Stimulated activated CD4-positive, alpha-beta T cell treated with anti-CD3 and anti-CD28 coated beads, Interleukin-15, amount 100 ng/mL, for 48 hours (primary cell): ENCODE data around the gene NOTUM.

ENCODE experiments used
- DNase-seq, 2 donors: peaks; one replicate each; pipeline ENCODE4 v3.0.0-alpha.2; 2020; ENCODE audit warnings: low read depth in 2 of 2

NOTUM gene

DNA sequence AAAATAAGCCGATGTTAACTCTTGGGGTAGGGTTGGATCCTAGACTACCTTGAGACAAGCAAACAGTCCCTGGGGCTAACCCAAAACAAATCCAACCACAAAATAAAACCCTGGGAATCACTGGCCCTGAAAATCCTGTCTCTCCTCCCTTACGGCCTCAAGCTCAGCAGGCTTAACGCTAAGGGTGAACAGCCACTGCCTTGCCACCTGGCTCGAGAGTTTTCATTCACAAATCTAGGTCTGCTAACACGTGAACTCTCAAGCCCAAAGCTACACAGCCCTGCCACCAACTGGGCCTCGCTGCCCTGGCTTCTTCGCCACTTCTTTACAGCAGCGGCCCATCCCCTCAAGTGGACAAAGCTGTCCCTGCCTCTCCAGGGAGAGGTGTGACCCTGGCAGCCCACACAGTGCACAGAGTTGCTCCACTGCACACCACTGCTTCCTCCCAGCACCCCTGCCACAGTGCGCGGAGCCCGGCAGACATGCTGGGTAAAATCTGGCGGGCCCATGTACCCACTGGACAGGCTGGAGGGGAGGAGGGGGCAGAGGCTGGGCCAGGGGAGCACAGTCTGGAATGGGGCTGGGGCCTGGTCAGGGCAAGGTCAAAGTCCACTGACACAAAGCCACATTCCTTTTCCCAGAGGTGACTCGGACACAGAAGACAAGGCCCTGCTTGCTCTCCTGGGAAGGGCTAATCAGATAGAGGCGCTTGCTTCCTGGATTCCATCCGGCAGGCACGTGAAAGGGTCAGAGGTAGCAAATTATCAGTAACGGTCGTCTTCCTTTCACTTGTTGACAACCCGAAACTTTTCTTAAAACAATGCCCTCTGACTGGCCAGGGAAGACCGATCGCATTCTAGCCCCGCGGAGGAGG, 50.8 kb downstream of the NOTUM start:
- no peak for DNase-seq

DNA sequence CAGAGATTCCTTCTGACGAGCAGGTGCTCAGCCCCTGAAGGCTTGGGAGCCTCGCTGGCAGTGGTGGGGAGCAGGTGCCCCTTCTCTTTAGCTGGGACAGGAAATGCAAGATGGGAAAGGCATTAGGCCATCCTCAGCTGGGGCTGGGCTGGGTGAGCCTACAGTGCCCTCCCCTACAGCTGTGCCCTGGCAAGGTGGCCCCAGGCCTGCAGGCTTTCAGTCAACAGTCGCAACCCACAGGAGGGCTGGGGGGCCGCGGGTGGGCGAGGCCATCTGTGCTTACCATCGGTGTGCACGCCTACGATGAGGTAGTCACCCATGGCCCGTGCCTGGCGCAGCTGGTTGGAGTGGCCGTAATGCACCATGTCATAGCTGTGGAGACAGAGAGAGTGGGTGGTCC, 51.8 kb downstream of the NOTUM start:
- DNase-seq, result no peak

DNA sequence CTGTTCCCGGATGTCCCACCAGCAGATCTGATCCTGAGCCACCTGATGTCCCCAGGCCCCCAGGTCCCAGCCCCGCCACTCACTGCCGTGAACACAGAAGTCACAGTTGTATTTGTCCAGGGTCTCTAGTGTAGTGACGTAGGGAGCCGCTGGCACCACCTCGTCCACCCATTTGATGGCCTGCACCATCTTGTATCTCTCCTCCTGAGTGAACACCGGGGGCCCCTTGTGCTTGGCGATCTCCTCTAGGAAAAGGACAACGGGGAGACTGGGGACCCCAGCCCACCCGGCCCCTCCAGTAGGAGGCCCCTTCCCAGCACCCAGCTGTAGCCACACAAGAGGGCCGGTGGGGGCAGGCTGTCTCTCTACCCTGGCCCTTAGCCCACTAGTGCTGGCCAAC, 52.2 kb downstream of the NOTUM start:
- no peak for DNase-seq

DNA sequence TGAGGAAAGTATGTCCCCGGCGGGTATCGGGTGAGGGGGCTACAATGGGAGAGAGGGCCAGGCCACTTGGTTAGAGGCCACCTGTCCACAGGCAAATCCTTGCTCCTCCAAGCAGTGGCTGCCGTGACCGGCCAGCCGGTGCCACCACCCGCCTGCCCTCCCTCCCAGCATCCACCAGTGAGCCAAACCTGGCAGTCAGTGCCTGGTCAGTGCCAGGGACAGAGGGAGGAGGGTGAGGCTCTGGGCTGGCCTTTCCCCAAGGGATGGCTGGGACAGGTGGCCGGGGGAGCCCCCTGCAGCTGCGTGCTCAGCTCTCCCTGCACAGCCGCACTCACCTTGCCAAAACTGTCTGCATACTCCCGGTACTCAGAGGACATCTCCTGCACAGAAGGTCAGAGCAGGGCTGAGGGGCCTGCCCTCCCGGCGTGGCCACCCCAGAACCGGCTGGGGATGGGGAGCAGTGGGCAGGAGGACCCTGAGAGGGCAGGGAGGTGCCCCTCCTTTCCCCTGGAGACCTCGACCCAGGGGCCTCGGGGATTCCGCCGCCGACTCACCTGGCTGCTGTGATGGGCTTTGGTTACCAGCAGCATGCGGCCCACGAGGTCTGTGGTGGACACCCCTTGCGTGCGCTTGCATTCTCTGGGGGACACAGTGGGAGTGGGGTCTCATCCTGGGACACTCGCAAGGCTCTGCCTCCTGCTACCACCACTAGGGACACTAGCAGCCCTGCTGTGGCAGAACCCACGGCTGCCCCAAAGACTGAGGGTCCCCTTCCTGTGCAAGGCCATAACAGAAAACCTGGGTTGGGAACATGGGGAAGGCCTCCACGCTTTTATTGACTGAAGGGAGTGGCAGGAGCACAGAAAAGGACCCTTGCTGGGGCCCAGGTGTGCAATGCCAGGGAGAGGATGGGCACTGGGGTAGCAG, 53.5 kb downstream of the NOTUM start:
- no peak for DNase-seq

DNA sequence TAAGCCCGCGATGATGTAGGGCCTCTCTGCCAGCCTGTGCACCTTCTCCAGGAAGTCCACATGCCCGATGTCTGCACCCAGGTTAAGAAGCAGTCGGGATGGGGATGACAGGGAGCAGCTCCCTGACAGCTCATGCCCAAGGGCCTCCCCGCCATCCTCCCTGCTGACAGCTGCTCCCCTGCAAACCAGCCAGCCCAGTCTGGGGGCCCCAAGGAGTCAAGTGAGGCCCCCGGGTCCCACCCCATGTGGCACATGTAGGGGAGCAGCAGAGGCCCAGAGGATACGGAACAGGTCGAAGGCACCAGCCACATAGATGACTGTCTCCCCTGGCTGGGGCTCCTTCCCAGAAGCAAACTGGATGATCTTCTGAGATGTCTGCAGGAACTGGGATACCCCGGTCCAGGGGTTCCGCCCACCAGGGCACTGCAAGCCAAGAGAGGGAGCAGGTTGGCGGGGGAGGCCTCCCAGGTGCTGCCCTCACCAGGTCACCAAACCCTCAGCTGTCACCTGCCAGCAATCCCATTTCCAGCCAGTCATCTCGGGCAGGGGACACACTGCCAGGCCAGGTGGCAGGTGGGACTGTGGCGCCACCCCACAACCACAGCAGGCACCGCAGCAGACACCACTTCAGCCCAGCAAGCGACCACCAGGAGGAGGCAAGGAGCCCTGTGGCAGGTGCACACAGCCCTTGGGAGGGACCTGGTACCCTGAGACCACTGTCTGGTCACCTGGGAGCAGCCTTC, 54.3 kb downstream of the NOTUM start:
- DNase-seq, result no peak

DNA sequence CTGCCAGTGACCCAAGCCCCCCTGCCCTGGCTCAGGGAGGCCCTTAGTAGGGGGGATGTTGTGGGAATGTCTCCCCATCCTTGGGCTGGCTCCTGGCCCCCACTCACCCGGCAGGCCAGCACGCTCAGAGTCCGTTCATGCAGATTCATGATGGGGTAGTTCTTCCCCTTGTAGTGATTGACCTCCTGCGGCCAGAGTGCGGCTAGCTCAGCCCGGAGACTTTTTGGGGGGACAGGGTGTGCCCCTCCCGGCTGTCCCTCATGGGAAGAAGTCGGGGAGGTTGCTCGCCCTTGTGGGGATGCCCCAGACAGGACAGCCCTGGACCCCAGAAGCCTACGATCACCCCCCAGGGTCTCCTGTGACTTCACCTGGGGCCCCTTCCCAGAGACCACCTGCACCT, 55.0 kb downstream of the NOTUM start:
- no peak for DNase-seq

DNA sequence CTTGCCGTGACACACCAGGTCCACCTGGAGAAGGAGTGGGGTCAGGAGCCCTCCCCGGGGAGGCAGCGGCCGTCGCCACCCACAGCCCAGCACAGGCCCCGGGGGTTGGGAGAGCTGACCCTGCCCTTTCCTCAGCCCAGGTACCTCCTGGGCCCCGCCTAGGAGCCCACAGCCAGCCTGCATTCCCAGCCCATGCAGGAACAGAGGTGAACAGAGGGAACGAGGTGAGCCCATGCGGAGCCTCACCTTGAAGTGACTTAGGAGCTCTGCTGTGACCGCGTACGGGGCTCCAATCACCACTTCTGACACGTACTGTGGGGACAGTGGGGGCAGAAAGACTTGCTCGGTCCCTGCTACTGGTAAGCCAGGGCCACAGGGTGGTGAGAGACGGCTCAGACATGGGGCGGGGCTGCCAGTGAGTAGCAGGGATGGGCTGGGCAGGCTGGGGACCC, 55.5 kb downstream of the NOTUM start:
- no peak for DNase-seq

DNA sequence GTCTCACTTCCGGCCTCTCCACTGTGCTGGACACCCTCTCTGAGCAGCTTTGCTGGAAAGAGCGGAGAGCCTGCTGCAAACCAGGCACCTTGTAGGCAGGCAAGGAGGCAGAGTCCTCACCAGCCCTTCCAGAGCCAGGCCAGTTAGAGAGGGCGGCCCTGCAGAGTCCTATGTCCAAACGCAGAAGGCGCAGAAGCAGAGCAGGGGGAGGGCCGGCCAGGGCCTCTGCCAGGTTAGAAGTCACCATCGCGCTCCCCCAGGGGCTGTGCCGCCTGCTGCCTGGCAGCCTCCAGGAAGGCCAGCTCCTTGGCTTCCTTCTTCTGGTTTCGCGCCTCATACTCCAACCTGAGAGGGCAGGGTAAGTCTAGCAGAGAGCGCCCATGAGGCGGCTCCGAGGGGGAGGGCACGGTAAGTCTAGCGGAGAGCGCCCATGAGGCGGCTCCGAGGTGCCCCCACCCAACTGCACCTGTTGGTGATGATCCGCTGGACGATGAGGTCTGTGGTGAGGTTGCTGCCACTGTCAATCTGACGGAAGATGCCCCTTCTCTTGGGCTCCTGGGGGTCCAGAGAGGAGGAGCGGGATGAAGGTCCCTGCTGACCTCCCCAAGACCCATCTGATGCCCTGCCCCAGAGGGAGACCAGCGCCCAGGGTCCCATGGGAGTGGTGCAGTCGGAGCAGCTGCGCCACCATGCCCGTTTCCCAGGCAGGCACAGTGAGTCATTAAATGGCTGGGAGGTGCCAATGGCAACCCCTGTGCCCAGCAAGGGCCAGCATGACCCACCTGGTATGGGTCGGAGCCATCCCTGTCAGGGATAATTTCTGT, 56.2 kb downstream of the NOTUM start:
- DNase-seq, result no peak

DNA sequence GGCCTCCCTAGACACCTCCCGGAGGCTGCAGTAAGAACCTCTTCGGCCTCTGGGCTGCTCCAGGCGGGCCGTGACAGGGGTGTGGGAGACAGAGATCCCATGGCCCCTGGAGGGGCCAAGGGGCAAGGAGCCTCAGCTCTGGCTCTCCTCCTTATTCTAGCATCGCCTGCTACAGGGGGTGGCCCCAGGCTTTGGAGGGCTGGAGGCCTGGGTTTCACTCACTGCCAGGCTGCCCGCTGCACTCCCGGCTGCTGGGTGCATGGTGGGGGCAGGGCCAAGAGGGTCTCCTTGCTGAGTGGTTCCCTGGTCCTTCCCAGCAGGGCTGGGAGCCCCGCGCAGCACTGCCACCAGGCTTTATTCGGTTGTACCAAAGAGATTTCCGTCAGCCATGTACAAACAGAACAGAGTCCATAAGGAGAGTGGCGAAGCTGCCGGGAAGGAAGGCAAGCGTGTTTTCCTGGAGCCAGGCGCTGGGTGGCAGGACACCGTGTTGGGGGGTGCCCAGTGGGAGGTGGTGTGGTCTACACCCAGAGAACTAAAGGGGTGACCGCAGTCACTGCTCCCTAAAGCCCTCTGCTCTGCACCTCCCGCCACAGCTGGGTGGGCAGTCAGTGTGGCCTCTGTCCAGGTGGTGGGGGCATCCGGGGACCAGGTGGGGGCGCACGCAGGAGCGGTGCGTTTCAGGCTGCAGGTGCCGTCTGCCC, 56.9 kb downstream of the NOTUM start:
- no peak for DNase-seq

DNA sequence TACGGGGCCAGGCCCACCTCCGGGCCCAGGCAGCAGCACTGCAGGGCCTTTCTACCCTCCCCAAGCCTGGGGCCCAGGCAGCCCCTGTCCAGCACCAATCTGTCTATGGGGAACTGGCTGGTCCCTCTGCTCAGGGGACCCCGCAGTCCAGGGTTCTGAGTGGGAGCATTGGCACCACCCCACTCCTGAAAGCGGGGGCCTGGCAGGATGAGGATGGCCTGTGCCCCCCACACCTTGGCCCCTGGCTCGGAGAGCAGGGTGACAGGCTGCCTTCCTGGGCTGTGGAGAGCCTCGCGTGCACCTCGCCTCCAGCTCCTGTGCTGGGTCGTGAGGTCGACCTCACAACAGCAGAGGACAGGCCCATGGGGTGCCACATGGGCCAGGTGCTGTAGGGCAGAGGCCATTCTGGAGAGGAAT, 57.6 kb downstream of the NOTUM start:
- no peak for DNase-seq

DNA sequence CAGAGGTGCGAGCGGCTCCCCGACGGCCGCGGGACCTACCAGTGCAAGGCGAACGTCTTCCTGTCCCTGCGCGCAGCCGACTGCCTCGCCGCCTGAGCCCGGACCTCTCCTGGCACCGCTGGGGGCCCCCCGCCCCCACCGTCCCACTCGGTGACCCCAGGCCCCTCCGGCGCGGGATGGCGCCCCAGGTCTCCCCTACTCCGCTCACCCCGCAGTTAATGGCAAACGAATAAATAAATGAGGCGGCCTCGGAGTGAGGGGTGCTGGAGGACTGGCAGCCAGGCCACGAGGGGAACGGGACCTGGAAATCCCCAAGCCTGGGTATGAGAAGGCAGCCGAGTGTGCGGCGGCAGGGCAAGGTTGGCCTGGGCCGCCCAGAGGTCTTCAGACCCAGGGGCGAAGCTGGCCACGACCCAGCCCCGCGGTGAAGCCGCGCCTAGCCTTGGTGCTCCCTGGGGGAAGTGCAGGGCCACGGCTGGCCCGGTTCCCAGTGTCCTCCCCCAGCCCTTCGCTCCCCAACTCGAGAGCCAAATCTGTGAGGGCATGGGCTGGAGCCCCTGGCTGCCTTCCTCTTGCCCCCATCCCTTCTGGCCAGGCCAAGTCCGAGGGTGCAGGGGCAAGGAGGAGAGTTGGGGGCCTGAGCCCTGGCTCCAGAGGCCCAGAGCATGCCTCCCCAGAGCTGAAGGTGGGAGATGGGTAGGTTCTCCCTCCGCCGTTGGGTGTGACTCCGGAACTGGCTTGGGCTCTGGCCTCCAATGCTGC, 58.2 kb downstream of the NOTUM start:
- no peak for DNase-seq
